ENCODE results near the gene ZNF211. TPM values are rescaled to one million over a fixed set of nuclear protein-coding genes. Genes with fewer than 3 reads are reported as not detected.

ZNF211 gene
- 19.0 TPM for total RNA-seq

DNA sequence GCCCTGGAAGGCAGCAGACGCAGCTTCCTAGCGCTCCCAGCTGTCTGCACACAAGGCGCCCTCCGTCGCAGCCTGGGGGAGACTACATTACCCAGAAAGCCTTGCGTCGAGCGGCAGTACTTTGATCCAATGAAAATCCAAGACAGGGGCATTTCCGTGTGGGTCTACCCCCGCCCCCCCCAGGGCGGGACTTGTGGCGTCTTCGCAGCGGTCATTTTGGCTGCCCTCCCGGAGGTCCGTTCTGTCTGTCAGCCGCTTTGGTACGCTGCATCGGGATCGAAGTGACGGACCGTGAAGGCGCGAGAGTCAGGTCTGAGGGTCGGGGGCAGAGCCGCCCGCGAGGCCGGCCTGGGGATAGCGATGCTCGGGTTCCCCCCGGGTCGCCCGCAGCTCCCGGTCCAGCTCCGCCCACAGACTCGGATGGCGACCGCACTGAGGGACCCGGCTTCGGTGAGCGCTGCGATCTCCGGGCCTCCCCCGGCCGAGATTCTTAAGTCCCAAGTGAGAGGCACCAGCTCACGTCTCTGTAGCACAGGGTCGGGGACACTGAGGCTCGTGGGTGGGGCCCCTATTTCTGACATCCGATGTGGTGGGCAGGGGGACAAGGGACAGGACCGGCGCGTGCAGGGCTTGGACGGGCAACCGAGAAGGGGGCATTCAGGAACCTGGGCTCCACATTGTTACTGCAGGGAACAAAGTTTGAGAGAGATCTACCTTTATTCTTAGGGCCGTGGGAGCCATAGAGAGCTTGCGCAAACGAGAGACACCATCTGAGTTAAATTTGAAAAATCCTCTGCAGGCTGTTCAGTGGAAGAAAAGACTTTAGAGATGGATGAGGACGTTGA is at the start of gene ZNF211:
TSS of gene ZNF211 (plus strand) at position 182 of the 845 bp plus-strand sequence. CDS start at position 361, 179 bp downstream.
- DNase-seq, result peak; percentile 98

DNA sequence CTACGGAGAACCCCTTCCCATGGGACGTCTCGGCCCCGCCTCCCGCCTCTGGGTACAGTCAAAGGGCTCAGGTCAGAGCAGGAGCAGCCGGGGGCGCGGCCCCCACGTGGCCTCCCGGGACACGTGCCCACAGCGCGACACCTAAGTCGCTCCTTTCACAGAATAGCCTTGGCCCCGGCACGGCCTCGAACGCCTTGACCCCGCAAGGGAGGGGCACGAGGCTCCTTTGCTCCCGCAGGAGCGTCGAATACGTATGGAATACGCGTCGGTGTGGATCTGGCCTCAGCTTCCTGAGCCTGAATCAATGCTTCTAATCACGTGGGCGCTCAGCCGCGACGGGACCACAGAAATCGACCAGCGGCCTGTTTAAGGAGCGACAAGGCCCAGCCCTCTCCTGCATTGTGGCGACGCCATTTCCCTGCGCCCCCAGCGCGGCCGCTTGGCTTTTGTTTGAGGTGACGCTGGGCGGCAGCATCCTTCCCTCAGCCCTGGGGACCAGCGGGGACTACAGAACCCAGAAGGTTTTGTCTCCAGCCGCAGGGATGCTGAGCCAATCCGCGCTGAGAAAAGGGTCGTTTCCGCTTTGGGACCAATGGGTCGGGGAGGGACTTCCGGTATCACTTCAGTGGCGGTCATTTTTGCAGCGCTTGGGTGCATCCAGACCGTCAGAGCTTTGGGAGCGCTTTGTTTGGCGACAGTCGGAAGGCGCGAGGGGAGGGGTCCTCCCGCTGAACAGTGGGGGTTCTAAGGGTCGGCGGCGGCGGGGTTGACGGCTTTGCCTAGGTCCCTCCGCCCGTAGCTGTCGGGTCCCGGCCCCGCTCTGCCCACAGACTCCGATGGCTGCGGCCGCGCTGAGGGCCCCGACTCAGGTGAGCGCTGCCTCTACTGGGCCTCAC is 49.2 kb upstream of the ZNF211 start, which contains the start of gene ZIK1:
TSS of gene ZIK1 (plus strand) at position 625 of the 896 bp plus-strand sequence. CDS start at position 837, 212 bp downstream.
- peak; percentile 98 for DNase-seq

DNA sequence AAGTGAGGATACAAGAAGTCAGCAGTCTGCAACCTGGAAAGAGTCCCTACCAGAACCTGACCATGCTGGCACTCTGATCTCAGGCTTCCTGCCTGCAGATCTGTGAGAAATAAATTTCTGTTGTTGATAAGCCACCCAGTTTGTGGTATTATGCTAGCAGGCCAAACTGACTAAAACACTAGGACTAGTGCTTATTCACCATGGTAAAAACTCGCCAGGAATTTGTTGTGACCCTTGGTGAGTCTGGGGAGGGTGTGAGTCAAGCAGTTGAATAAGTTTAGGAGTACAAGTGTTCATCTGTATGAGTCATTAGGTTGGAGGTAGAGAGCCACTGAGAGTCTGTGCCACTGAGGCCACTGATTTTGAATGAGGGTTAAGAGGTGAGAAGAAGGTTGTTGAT is 45.4 kb upstream of the ZNF211 start:
- no peak for DNase-seq

DNA sequence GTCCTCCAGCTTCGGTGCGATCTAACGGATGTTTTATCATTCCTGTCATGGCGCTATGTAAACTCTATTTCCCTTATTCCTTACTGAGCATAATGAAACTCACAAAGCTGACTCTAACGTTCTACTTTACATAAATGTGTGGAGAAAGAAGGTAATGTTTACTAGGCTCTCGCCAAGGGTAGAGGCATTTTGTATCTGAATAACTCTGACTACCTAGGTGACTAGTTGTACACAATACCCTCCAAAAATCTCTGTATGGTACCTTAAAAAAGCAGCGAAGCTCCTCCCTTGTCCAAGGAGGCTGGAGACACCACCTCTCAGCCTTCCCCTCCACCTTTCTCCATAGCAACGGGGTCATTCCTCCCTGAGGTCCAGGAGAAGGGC is 33.6 kb upstream of the ZNF211 start:
- no peak for DNase-seq

DNA sequence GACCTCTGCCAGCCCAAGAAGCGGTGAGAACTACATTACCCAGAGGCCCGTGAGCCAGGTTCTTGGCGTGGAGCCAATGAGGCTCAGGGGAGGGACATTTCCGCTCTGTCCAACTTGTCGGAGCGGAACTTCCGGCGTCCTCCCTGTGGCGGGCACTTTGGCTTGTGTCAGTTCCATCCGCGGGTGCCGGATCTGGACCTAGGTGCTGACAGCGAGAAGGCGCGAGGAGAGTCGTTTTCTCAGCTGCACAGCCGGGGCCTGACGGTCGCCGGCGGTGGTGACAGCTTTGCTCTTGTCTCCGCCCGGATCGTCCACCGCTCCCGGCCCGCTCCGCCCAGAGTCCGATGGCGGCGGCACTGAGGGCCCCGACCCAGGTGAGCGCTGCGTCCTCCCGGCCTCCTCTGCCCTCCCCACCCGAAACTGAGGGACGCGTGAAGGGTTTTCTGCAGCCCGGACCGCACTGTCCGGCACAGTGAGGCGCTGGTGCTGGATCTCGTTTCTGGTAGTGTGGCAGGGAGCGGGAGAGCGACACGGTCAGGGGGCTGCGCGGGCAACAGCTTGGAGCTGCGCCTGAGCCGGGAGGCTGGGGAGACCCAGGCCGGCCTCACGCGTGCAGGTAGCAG is 33.1 kb upstream of the ZNF211 start, which contains the start of gene ZNF530:
TSS of gene ZNF530 (plus strand) at position 125 of the 623 bp plus-strand sequence. CDS start 4,461 bp downstream, outside the sequence.
- peak; percentile 97 for DNase-seq

DNA sequence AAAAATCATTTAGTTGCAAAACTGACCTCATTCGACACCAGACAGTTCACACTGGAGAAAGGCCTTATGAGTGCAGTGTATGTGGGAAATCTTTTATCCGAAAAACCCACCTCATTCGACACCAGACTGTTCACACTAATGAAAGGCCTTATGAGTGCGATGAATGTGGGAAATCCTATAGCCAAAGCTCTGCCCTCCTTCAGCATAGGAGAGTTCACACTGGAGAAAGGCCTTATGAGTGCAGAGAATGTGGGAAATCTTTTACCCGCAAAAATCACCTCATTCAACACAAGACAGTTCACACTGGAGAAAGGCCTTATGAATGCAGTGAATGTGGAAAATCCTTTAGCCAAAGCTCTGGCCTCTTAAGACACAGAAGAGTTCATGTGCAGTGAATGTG is 26.0 kb upstream of the ZNF211 start:
- no peak for DNase-seq

DNA sequence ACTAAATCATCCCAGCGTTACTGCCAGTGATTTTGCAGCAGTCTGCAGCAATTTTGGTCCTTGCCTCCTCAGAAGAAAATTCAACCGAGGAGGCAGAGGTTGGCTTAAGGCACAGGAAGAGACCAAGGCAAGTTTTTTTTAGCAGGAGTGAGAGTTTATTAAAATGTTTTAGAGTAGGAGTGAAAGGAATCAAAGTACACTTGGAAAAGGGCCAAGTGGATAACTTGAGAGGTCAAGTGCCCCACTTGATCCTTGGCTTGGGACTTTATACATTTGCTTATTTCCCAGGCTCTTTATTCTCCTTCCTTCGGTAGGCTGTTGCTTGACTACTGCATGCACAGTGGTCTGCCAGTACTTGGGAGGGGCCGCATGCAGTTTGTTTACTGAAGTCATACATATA is 21.9 kb upstream of the ZNF211 start:
- no peak for DNase-seq

DNA sequence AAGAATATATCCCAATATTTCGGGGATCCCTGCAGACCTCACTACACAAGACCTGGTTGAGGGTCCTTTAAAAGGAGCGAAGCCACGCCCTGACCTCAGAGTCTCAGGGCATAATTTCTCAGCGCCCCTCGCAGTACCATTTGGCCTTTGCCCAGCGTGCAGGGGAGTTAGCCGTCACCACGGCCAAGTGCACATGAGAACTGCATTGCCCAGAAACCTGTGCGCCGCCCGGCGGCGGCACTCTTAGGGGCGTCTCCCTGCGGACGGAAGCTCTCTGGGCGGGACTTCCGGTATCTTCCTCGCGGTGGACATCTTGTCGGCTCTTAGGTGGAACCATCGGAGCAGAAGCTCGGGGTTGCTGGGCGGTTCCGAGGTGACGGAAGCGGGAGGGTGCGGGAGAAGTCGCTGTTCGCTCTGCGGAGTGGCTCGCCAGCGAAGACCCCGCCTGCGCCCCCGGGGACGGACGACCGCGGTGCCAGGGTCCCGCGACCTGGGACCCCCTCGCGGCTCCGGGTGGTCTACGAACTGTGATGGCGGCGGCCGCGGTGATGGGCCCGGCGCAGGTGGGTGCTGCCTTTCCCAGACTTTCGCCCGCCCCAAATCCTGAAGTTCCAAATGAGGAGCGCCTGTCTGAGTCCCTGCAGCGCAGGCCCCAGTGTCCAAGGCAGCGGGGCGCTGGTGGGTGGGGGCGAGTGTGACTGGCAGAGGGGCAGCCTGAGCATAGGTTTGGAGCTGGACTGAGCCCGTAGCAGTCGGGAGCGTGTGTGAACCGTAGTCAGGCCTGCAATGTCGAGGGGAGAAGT is 18.8 kb upstream of the ZNF211 start, which contains the start of gene ZNF134:
TSS of gene ZNF134 (plus strand) at position 302 of the 803 bp plus-strand sequence. CDS start 5,227 bp downstream, outside the sequence.
- peak; percentile 97 for DNase-seq

DNA sequence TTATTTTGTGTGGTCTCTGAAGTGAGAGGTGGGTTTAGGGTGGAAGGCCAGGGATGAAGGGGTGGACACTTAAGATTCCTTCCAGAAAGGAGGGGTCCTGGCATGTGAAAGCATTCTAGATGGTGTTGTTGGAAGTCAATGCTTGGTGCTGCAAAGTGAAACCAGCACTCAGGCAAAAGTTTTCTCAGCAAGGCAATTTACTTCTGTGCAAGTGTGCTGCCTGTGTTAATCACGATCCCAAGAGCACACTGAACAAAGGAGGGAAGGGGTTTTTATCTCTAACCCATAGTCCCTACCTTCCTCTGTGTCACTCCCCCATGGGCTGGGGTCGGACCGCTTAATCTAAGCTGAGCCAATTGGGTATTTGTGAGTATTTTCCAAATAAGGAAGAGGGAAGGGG is 17.6 kb upstream of the ZNF211 start:
- DNase-seq, result no peak

DNA sequence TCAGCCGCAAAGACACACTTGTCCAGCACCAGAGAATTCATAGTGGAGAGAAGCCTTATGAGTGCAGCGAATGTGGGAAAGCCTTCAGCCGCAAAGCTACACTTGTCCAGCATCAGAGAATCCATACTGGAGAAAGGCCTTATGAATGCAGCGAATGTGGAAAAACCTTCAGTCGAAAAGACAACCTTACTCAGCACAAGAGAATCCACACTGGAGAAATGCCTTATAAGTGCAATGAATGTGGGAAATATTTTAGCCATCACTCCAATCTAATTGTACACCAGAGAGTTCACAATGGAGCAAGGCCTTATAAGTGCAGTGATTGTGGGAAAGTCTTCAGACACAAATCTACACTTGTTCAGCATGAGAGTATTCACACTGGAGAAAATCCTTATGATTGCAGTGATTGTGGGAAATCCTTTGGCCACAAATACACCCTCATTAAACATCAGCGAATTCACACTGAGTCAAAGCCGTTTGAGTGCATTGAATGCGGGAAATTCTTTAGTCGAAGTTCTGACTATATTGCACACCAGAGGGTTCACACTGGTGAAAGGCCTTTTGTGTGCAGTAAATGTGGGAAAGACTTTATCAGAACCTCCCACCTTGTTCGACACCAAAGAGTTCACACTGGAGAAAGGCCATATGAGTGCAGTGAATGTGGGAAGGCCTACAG is 12.2 kb upstream of the ZNF211 start:
- DNase-seq, result no peak

DNA sequence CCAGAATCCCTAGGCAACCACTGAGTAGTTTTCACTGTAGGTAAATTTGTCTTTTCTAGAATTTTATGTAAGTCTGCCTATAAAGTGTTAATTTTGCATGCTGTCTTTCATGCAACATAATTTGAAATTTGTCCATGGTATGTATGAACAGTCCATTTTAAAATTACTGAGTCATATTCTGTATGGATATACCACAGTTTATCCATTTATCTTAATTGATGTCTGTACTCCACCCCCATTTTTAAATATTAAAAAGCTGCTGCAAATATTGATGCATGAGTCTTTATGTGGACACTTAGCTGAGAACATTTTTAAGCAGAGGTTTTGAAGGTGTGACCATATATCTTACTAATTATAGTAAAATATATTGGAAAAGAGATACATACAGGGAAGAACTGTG is 9.9 kb upstream of the ZNF211 start:
- DNase-seq, result no peak

DNA sequence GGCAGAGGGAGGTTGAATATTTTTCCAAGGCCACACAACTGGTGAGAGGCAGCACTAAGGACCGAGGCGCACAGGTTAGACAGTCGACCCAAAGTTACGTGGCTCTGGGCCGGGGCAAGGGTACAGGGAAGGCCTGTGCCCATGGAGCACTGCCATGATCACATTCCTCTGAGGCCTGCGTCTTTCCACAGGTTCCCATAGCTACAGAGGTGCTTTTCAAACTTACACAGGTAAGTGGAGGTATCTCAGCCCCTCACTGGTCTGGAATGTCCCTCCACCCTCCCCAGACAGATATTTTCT is 814 bp downstream of the ZNF211 start:
- DNase-seq, result no peak

DNA sequence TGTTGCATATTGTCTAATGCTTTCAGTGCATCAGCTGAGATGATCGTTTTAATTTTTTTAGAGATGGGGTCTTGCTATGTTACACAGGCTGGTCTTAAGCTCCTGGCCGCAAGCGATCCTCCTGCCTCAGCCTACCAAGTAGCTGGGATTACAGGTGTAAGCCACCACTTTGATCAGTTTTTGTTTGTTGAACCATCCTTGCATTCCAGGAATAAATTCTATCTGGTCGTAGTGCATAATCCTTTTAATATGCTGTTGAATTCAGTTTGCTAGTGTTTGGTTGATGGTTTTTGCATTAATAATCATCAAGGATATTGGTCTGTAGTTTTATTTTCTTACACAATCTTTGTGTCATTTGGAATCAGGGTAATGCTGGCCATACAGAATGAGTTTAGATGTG is 4.4 kb downstream of the ZNF211 start:
- no peak for DNase-seq

DNA sequence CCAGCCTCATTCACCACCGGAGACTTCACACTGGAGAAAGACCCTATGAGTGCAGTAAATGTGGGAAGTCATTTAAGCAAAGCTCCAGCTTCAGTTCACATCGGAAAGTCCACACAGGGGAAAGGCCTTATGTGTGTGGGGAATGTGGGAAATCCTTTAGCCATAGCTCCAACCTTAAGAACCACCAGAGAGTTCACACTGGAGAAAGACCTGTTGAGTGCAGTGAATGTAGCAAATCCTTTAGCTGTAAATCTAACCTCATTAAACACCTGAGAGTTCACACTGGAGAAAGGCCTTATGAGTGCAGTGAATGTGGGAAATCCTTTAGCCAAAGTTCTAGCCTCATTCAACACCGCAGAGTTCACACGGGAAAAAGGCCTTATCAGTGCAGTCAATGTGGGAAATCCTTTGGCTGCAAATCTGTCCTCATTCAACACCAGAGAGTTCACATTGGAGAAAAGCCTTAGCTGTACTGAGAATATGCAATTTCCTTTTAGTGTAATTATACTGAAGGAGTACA is 8.8 kb downstream of the ZNF211 start:
- DNase-seq, result no peak

DNA sequence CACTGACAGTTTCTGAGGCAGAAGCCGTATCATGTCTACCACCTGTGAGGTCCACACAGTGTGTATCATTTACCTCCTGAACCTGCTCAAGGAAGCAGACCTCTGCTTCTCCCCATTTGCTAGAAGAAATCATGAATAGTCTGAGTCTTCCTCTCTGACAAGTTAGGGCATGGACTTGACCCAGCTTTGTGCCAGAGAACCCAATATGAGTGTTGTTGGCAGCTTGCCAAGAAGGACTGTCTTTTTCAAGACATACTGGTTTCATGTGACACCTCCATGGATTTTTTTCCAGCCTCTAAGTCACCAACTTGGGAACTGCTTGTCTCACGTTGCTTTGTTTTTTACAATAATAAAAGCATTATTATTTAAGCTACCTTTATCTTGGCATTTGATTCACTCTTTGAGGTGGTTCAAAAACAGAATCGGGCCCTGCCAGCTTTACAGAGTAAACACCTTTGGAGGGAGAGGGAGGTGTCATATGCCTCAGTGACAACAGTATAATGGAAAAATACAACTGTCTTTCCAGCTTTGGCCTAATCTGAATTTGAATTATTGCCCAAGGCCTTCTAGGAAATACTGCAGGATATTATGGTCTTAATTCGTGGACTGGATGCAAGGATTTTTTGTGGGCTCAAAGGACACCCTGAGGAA is 9.6 kb downstream of the ZNF211 start:
- DNase-seq, result peak; percentile 18

DNA sequence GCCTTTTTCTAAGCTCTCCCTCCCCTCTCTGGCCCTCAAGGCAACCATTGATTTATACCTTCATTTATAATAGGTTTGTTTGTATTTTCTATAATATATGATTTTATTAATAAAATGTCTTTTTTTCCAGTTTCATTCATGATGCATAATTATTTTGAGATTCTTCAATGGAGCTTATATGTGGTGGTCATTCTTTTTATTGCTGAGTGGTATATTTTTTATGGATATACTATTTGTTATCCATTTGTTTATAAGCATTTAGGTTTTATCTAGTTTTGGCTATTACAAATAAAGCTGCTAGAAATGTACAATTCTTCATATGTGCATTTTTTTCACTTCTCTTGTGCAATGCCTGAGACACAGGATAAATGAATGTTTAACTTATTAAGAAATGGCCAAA is 10.8 kb downstream of the ZNF211 start:
- DNase-seq, result no peak

DNA sequence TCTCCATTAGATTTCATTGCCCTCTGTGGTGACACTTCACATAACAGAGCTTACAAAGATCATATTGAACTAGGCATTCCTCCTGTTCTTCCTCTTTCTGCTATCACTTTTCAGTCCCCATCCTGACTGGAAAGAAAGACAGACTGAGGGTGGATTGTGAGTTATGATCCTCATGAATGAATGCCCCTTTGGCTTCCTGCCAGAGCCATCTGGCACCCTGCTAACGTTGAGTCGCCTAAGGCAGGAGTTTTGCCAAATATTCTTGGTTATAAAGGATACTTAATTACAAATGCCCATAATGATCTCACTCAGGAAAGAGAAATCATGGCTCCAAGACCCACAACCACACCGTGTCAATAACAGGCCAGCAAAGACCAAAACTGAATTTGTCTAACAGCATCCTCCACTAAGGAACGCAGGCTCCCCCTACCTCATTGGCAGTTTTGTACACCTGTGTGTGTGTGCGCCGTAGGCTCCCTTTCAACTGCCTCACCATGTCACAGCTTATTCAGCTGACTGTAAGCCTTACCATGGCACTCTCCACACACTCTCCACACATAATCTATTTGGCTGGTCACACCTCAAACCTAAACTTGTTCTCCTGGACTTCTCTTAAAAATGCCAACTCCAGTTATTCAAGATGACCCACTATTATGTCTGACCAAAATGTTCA is 15.5 kb downstream of the ZNF211 start:
- peak; percentile 20 for DNase-seq

DNA sequence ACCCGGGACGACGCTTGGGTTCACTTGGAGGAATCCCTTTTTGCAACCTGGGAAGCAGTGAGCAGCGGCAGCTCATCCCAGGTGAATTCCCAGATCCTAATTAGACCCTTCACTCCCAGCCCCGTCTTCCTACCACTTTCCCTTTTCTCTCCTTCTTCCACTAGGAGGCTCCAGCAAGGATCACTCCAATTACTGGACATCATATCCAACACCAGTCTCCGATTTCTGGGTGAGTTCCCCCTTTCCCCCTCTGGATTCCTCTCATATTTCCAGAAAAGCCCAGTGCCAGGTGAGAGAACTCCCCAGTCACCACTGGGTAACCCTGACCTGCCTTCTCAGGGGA is 18.7 kb downstream of the ZNF211 start:
- no peak for DNase-seq

DNA sequence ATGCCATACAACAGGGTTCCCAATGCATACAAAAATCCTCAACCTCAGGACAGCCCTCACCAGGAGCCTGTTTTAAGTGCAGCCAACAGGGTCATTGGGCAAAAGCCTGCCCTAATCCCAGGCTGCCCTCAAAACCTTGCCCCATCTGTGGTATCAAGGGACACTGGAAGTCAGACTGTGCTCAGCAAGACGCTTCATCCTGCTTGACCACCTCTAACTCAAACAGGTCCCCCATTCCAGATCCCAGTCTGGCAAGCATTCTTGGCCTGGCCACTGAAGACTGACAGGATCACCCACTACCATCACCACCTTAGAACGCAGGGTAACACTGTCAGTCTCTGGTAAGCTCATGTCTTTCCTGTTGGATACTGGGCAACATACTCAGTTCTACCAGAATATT is 20.7 kb downstream of the ZNF211 start:
- no peak for DNase-seq

DNA sequence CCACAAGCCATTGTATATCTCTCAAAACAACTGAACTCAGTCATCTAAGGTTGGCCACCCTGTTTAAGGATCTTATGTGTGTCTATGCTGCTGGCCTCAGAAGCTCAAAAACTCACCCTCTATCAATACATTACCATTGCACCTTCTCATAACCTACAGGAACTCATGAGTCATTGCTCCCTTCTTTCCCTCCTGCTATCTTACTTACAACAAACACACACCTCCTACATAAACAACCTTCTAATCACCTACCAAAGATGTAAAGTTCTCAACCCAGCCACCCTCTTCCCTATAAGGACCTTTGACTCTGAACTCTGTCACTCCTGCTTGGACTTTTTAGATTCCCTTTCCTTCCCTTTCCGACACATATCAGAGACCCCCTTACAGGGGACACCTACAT is 22.5 kb downstream of the ZNF211 start:
- DNase-seq, result no peak

All from tongue (tissue), 2 donors.